KG1 (cell line): ENCODE results near the gene USP34.
"Not testable (repeated sequence)": the region's sequence is repeated elsewhere in the genome, so short reads cannot be mapped to it uniquely, and the experiment has no call there.

ENCODE experiments used
- DNase-seq: peaks from one replicate; lab custom pipeline; 2025; lab: John Stamatoyannopoulos, UW

The USP34 gene

DNA sequence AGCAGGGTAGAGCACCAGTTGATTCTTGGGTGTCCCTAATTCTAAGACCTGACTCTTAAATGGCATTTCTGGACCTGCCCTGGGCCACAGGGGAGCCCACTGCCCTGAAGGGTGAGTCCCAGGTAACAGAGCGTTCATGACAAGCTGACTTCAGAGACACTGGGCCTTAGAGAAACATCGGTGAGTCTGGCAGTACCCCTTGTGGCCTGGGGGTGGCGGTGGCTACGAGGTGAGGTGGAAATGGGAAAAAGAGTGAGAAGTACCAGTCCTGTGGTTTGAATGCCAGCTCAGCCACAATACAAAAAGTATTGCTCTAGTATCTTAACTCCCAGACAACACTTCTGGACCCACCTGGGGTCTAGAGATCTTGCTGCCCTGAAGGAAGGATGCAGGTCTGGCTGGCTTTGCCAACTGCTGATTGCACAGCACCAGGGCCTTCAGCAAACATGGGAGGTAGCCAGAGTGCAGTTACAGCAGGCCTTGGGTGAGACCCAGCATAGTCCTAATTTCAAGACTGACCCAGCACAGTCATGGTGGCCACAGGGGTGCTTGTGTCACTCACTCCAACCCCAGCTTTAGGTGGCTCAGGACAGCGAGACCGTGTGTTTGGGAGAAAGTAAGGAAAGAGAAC lies 44.5 kb downstream of the USP34 start:
- no peak for DNase-seq

DNA sequence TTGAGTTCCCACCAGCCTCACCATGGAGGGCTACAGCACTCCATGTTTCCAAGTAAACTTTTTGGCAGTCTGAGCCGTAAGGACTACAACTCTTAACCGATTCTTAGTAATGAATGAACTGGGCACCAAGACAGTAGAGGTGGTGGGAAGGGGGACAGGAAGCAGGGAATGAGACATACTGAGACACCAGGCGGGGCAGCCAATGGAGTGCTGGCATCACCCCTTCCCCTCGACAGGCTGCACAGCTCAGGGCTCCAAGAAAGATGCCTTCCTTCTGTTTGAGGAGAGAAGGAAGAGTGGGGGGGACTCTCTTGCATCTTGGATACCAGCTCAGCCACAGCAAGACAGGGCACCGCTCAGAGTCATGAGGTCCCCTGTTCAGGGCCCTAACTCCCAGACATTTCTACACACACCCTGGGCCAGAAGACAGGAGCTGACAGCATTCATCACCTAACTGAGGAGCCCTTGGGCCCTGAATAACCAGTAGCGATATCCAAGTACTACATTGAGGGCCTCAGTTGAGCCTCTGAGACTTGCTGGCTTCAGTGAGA lies 45.2 kb downstream of the USP34 start:
- DNase-seq = no peak

DNA sequence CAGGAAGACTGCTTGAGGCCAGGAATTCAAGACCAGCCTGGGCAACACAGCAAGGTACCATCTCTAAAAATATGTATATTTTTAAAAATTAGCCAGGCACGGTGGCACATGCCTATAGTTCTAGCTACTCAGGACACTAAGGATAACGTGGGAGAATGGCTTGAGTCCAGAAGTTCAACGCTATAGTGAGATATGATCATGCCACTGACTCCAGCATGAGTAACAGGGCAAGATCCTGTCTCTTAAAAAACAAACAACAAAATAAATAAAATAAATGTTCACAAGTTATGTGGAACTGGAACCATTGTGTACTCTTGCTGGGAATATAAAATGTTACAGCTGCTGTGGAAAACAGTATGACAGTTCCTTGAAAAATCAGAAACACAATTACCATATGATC lies 47.2 kb downstream of the USP34 start:
- DNase-seq = no peak

DNA sequence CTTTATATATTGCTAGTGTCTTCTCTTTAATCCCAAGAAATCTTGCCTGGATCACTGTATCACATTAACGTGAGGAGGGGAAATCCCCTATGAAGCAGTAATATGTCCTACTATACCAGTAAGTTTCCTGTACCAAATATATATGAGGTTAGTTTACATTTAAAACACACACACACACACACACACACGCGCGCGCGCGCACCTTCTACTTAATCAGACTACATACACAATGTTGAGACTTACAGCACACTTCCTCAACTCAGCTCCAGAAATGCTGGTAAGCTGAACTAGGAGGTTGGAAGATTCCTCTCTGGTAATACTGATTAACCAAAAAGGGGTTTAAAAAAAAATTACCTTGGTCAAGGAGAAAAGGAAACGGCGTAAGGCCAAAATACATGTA lies 49.3 kb downstream of the USP34 start:
- no peak for DNase-seq

DNA sequence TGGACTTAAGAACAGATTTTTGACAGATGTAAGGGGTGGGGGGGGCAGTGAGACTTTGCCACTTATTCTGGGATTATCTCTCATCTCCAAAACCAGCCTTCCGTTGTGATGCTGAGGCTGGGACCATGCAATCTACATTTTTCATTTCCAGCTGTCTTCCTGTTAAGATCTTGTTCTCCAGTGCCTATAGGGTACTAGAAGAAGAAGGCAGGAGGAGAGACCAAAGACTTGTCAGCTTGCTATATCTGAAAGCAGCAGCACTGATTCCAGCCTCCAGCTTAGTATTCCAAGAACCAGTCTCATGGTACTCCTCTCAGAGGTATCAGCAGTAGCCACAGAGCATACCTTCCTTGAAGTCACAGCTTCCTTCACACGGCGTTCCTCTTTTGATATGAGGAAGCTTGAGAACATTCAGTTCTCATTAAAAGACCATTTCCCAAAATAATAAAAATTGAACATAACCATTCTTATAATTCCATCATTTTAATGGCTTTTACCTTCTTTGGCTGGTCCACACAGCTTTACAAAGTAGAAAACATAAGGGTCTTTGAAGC lies 49.8 kb downstream of the USP34 start:
- no peak for DNase-seq

DNA sequence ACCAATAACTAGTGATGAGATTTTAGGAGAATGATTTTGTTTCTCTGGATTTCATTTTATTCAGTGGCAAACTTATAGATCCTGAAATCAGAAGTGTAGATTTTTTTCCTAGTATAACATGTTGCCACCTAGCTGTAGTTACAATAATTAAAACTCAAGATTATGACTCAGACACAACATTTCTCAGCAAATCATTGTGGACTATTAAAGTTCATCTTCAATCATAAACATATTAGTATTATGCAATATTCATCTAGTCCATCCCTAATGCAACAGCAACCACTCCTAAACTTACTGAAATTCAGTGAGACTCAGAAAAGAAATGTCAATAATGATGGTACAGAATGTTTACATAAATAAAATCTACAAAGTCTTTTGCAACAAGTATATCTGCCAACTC lies 51.3 kb downstream of the USP34 start:
- DNase-seq = no peak

DNA sequence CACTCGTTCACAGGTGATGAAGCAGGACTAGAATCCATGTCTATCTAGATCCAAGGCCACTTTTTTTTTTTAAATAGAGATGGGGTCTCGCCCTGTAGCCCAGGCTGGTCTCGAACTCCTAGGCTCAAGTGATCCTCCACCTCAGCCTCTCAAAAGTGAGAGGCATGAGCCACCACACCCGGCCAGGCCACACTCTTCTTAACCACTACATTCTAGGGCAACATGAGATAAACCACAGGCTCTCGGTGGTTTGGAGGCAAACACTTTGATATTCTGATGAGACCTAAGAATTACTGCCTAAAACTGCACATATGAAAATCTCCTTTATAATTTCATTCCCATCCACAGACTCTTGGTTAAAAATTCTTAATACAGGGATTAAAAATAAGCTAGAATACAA lies 51.8 kb downstream of the USP34 start:
- DNase-seq = no peak

DNA sequence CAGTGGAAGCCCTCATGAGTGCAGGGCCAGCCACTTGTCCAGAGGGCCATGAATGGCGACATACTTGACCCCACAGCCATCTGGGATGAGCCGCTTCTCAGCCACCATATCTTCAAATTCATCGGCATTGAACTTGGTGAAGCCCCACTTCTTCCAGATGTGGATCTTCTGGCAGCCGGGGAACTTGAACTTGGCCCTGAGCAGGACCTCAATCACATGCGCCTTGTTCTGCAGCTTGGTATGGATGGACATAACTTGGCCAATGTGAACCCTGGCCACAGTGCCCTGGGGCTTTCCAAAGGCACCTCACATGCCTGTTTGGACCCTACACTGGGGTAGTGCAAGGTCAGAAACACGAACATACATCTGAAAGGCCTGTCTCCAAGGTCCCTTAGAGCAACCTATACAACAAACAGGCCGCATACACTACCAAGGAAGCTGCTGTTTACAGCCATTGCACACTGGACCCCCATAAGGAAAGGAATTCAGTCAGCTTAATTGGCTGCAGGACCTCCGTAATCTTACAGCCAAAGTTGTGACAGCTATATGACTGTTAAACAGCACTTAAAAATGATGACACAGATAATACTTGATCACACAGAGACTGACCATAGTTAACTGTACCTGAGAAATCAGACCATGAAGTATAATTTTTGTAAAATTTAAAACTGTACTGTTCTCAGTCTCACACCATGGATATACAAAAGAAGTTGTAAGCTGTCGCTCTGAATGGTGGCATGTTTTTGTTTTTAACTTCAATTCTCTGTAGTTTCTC lies 53.8 kb downstream of the USP34 start:
- no peak for DNase-seq

DNA sequence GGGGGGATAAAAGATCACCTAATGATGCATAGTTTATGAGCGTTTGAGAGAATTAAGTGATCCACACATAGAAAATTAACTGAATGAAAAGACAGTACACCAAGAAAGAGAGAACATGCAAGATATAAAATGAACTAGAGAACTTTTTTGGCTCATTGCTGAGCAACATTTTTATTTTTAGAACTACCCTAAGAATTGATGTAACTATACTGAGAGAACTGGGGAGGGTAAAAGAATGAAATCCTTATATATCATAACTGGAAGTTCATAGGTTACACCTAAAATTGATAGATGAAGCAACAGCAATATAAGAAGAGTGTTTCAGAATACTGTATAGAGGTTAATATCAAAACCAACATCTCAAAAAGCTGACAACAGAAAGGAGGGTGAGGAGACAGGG lies 55.6 kb downstream of the USP34 start:
- no peak for DNase-seq

DNA sequence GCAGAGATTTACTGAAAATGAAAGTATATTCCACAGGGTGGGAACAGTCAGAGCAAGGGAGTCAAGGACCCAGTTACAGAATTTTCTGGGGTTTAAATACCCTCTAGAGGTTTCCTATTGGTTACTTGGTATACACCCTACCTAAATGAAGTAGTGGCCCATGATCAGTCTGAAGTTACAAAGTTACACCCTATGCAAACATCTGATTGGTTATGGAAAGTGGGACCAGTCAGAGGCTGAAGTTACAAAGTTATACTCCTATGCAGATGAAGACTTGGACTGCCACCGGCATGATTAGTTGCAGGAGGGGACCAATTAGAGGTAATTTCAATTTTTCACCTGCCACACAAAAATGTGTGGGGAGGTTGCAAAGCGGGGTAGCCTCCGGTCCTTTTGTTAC lies 56.2 kb downstream of the USP34 start:
- no peak for DNase-seq

DNA sequence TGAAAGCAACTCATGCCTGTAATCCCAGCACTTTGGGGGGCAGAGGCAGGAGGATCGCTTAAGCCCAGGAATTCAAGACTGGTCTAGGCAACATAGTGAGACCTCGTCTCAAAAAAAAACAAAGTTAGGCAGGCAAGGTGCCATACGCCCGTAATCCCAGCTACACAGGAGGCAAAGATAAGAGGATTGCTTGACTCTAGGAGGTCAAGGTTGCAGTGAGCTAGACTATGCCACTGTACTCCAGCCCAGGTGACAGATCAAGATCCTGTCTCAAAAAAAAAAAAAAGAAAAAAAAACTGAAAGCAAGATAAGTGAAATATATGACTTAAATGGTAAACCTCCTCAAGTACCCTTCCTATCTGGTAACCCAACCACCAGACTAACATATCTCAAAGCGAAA lies 59.8 kb downstream of the USP34 start:
- DNase-seq = no peak

DNA sequence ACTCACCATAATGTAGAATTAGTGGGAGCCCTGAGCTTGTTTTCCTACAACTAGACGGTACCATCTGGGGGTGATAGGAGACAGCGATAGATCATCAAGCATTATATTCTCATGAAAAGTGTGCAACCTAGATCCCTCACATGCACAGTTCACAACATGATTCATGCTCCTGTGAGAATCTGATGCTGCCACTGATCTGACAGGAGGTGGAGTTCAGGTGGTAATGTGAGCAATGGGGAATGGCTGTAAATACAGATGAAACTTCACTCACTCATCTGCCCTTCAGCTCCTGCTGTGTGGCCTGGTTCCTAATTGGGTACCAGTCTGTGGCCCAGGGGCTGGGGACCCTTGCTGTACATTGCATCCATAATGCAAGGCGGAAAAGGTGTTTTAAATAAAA lies 60.7 kb downstream of the USP34 start:
- no peak for DNase-seq

DNA sequence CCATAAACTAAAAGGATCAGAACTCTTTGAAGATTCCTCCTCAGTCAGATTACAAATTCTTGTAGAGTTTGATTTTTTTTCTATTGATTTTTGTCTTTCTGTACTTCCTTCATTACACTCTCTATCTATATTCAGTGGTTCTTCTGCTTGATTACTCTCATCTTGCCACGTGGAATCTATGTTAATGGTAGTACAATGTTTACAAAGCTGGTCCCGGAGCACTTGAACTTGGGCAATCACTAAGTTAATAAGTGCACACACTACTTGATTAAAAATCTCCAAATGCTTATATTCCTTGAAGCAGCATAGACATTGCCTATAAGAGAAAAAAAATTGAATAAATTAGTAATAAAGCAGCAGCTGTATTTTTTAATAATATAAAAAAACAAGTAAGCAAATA lies 65.1 kb downstream of the USP34 start:
- DNase-seq = no peak

DNA sequence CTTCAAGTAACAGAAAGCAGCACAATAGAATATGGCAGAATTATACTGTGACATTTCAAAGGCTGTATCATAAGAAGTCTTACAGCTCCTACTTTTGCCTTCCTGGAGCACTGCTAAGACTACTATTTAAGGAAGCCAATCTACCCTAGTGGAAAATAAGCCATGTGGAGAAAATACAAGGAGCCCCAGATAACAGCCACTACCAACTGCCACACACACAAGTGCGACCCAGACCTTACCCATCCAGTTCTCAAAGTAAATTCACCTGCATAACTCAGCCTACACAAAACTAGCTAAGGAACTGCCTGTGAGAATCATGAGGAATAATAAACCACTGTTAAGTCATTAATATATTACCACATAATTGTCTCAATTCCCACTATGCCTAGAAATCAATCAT lies 66.4 kb downstream of the USP34 start:
- DNase-seq = no peak

DNA sequence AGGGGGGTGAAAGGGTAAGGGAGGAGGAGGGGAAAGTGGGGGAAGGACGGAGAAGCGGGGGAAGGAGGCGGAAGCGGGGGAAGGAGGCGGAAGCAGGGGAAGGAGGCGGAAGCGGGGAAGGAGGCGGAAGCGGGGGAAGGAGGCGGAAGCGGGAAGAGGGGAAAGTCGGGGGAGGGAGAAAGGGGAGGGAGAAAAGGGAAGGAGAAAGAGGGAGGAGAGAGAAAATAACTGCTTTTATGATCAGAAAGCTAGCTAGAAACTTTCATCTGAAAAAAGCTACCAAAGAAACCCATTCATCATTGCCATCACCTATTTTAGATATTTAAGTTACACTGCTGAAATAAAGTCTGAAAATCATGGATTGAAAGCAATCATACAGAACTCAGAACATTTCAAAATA lies 72.5 kb downstream of the USP34 start:
- no peak for DNase-seq

DNA sequence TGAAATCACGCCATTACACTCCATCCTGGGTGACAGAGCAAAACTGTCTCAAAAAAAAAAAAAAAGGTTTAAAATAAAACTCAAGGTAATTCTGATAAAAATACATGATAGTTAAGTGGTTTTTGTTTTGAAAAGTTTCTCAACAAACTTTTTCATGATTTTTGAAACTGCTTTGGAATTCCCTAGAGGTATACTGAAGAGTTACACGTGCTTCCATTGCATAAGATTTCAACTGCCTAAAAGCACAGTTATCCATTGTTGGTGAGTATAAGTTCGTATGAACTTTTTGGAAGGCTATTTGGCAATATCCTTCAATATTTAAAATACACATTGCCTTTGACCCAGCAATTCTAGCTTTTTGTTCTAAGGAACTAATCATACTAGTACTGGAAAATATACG lies 74.9 kb downstream of the USP34 start:
- no peak for DNase-seq

DNA sequence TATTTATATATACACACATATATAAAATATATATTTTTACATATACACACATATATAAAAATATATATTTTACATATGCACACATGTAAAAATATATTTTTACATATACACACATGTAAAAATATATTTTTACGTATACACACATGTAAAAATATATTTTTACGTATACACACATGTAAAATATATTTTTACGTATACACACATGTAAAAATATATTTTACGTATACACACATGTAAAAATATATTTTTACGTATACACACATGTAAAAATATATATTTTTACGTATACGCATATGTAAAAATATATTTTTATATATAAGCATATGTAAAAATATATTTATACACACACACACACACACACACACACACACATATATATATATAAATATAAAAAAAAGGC lies 83.3 kb downstream of the USP34 start:
- not testable (repeated sequence) for DNase-seq

DNA sequence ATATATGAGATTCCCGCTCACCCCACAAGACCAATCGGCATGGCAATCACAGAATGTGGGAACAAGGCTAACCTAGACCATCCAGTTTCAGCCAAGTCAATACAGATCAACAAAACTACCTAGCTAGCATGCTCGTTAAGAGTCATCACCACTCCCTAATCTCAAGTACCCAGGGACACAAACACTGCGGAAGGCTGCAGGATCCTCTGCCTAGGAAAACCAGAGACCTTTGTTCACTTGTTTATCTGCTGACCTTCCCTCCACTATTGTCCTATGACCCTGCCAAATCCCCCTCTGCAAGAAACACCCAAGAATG lies 90.0 kb downstream of the USP34 start:
- DNase-seq = not testable (repeated sequence)

DNA sequence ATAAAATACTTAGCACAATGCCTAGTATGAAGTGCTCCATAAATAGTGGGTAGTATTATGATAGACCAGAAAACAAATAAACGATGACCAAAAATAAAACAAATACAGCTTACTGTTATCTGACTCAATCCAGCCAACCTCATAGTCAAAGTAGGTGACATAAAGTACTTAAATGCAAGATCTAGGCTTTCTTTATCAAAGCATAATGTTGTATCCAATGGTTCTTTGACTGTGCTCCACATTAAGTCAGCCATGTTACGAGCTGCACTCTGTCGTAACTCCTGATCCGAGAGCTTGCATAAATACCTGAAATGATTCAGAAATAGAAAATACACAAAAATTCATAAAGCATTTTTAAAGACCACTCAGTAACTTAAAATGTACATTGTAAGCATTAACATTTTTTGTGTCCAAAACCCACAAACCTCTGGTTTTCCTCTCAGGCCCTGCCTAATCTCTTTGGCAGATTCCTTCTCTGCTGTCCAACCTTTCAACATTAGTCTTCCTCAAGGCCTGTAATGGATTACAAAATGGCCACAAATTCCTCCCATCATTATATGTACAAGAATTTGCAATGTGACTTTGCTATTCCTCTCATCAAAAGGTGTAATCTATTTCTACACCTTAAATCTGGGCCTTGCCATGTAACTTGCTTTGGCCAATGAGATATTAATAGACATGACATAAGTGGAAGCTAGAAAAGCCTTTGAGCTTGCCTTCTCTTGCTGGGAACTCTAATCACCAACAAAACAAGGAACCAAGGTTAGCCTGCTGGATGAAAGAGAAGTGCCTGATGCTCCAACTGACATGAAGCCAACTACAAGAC lies 90.6 kb downstream of the USP34 start:
- DNase-seq = no peak

DNA sequence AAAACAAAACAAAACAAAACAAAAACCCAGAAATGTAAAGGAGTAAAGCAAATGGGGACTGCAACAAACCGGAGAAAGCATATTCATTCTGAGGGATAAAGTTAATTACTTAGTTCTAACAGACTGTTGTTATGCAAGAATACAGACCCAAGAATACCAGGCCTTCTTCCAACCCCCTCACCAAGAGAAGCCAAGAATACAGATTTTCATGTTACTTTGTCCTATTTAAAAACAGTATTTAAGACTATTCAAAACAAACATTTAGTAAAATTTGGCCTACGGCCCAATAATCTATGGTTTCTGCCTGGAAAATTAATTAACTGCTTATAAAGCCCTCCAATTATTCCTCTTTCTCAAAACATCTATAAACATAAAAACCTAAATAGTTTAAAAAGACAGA lies 91.4 kb downstream of the USP34 start:
- DNase-seq = no peak

DNA sequence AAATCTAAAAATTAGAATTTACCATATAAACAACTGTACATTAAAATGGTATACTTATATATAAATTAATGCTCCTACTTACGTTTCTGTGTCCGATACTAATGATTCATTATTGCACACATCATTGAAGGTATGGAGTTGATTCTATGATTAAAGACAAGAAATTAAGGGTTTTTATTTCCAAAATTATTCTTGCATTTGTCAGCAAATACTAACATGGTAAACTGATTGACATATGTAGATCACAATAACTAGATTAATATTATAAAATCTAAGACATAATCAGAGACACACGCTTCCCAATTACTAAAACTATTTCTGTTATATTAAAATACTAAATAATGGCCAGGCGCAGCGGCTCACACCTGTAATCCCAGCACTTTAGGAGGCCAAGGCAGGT lies 92.6 kb downstream of the USP34 start:
- DNase-seq = no peak

DNA sequence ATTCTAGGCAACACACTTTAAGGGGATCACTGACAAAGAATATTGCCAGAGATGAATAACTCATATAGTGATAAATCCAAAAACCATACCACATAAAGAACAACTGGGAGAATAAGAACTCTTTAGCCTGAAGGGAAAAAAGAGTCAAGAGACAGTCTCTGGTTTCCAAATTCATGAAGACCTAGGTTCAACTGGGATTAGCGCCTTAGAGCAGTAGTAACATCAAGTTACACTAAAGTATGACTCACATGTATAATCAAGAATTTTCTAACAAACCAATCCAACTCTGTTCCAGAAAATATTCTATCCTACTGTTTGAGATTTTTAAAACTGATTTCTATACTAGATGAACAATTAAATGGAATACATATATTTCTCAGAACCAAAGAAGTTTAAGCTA lies 93.8 kb downstream of the USP34 start:
- no peak for DNase-seq

DNA sequence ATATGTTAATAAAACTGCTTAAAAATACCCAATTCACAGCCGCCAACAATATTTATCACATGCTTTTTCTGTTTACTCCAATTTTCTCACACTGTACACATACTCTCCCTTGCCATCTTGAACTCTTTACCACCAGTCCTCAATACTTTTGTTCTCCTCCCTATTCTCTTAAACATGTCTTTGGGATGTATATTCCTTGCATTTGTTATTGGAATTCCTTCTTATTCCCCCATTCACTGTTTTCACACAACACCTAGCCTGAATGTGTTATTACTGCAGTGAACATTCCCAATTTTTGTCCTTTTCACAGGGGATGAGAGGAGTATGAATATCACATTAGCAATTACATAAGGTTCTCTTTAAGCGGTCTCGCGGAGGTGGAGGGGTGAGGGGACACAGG lies 94.7 kb downstream of the USP34 start:
- no peak for DNase-seq
